ENCODE measurements around the gene MAPK6. TPM values are rescaled to one million over a fixed set of nuclear protein-coding genes. Genes with fewer than 3 reads are reported as not detected.
"Not testable (repeated sequence)": the region's sequence is repeated elsewhere in the genome, so short reads cannot be mapped to it uniquely, and the experiment has no call there.

MAPK6 gene
- total RNA-seq, 1 experiment from 2014 or later = 24.7 TPM

GRCh38 chr15:52069559-52069958, 50.5 kb downstream of the MAPK6 start:
- in situ Hi-C loops (cut with HindIII; ENCODE audit: low pct_unique_long_range_greater_than_20kb, low sequenced_read_pairs) = no loop called here

GRCh38 chr15:52071570-52071969, 52.6 kb downstream of the MAPK6 start:
- DNase-seq (ENCODE audit: low read depth) = no peak
- in situ Hi-C loops (cut with HindIII; ENCODE audit: low pct_unique_long_range_greater_than_20kb, low sequenced_read_pairs) = no loop called here

More at GRCh38 chr15:52069559-52069958, 50.5 kb downstream of the MAPK6 start:
- DNase-seq (ENCODE audit: low read depth) = no peak

GRCh38 chr15:52076889-52077781, 58.1 kb downstream of the MAPK6 start:
- in situ Hi-C loops (cut with HindIII; ENCODE audit: low pct_unique_long_range_greater_than_20kb, low sequenced_read_pairs) = no loop called here
- DNase-seq (ENCODE audit: low read depth) = peak; percentile 61

GRCh38 chr15:52078197-52078875, 59.3 kb downstream of the MAPK6 start:
- no peak for DNase-seq (ENCODE audit: low read depth)
- in situ Hi-C loops (cut with HindIII; ENCODE audit: low pct_unique_long_range_greater_than_20kb, low sequenced_read_pairs) = no loop called here

- DNase-seq (ENCODE audit: low read depth) = no peak
- in situ Hi-C loops (cut with HindIII; ENCODE audit: low pct_unique_long_range_greater_than_20kb, low sequenced_read_pairs) = no loop called here
Observed at GRCh38 chr15:52078876-52079700, 60.1 kb downstream of the MAPK6 start.

GRCh38 chr15:52080031-52080430, 61.0 kb downstream of the MAPK6 start:
- in situ Hi-C loops (cut with HindIII; ENCODE audit: low pct_unique_long_range_greater_than_20kb, low sequenced_read_pairs) = no loop called here
- peak; percentile 27 for DNase-seq (ENCODE audit: low read depth)

GRCh38 chr15:52080706-52081392, 61.8 kb downstream of the MAPK6 start:
- DNase-seq (ENCODE audit: low read depth) = no peak
- in situ Hi-C loops (cut with HindIII; ENCODE audit: low pct_unique_long_range_greater_than_20kb, low sequenced_read_pairs) = no loop called here

GRCh38 chr15:52082197-52083036, 63.4 kb downstream of the MAPK6 start:
- in situ Hi-C loops (cut with HindIII; ENCODE audit: low pct_unique_long_range_greater_than_20kb, low sequenced_read_pairs) = no loop called here

GRCh38 chr15:52083037-52083359, 64.0 kb downstream of the MAPK6 start:
- DNase-seq (ENCODE audit: low read depth); in situ Hi-C loops (cut with HindIII; ENCODE audit: low pct_unique_long_range_greater_than_20kb, low sequenced_read_pairs): not testable (repeated sequence)

More at GRCh38 chr15:52082197-52083036, 63.4 kb downstream of the MAPK6 start:
- no peak for DNase-seq (ENCODE audit: low read depth)

GRCh38 chr15:52083603-52084002, 64.6 kb downstream of the MAPK6 start:
- no peak for DNase-seq (ENCODE audit: low read depth)

GRCh38 chr15:52085299-52085698, 66.3 kb downstream of the MAPK6 start:
- no peak for DNase-seq (ENCODE audit: low read depth)
- in situ Hi-C loops (cut with HindIII; ENCODE audit: low pct_unique_long_range_greater_than_20kb, low sequenced_read_pairs) = no loop called here

More at GRCh38 chr15:52083603-52084002, 64.6 kb downstream of the MAPK6 start:
- in situ Hi-C loops (cut with HindIII; ENCODE audit: low pct_unique_long_range_greater_than_20kb, low sequenced_read_pairs) = no loop called here

- DNase-seq (ENCODE audit: low read depth) = no peak
- in situ Hi-C loops (cut with HindIII; ENCODE audit: low pct_unique_long_range_greater_than_20kb, low sequenced_read_pairs) = no loop called here
Observed at GRCh38 chr15:52086011-52086786, 67.2 kb downstream of the MAPK6 start.

- no peak for DNase-seq (ENCODE audit: low read depth)
- in situ Hi-C loops (cut with HindIII; ENCODE audit: low pct_unique_long_range_greater_than_20kb, low sequenced_read_pairs) = no loop called here
Observed at GRCh38 chr15:52090193-52090592, 71.2 kb downstream of the MAPK6 start.

GRCh38 chr15:52093167-52093538, 74.1 kb downstream of the MAPK6 start:
- in situ Hi-C loops (cut with HindIII; ENCODE audit: low pct_unique_long_range_greater_than_20kb, low sequenced_read_pairs) = no loop called here
- DNase-seq (ENCODE audit: low read depth) = no peak

- in situ Hi-C loops (cut with HindIII; ENCODE audit: low pct_unique_long_range_greater_than_20kb, low sequenced_read_pairs) = no loop called here
- DNase-seq (ENCODE audit: low read depth) = peak; percentile 51
Observed at GRCh38 chr15:52093539-52094510, 74.8 kb downstream of the MAPK6 start.

All from Caki2 (cell line).